CD1c-positive myeloid dendritic cell (primary cell): ENCODE results near the gene ZNF564.
"Not testable (repeated sequence)": the region's sequence is repeated elsewhere in the genome, so short reads cannot be mapped to it uniquely, and the experiment has no call there.

Experiments
- DNase-seq: peaks from one replicate; pipeline ENCODE4 v3.0.0-alpha.2; 2016; ENCODE audit errors: extremely low spot score

The ZNF564 gene

GRCh38 chr19:12496480-12496879, 54.8 kb downstream of the ZNF564 start:
- DNase-seq: no peak

- DNase-seq: peak; percentile 91
Observed at GRCh38 chr19:12495002-12495802, 56.1 kb downstream of the ZNF564 start.

- no peak for DNase-seq
Observed at GRCh38 chr19:12494260-12494860, 56.9 kb downstream of the ZNF564 start.

- not testable (repeated sequence) for DNase-seq
Observed at GRCh38 chr19:12486265-12486783, 65.0 kb downstream of the ZNF564 start.

GRCh38 chr19:12485571-12485970, 65.7 kb downstream of the ZNF564 start:
- no peak for DNase-seq

GRCh38 chr19:12485052-12485416, 66.2 kb downstream of the ZNF564 start:
- DNase-seq: no peak

- DNase-seq: peak; percentile 92
Observed at GRCh38 chr19:12484371-12485051, 66.8 kb downstream of the ZNF564 start, which contains the start of gene ZNF709. Gene ZNF709 (minus strand): TSS chr19:12484816. CDS start chr19:12484657, 159 bp downstream.

GRCh38 chr19:12484011-12484370, 67.3 kb downstream of the ZNF564 start:
- no peak for DNase-seq

- DNase-seq: no peak
Observed at GRCh38 chr19:12482509-12482886, 68.8 kb downstream of the ZNF564 start.

- DNase-seq: no peak
Observed at GRCh38 chr19:12481781-12482508, 69.3 kb downstream of the ZNF564 start.

GRCh38 chr19:12478234-12478941, 72.9 kb downstream of the ZNF564 start:
- DNase-seq: no peak
